GM19452 (cell line): ENCODE results near the gene WDR7.
A peak's percentile ranks its signal among the peaks of the same experiment; 100 is the strongest.

Experiments
- ATAC-seq: cut with Tn5 transposase; IDR thresholded peaks from one replicate; pipeline ENCODE4 v1.9.1; 2021; ENCODE audit not compliant: unreplicated experiment

Gene WDR7

DNA sequence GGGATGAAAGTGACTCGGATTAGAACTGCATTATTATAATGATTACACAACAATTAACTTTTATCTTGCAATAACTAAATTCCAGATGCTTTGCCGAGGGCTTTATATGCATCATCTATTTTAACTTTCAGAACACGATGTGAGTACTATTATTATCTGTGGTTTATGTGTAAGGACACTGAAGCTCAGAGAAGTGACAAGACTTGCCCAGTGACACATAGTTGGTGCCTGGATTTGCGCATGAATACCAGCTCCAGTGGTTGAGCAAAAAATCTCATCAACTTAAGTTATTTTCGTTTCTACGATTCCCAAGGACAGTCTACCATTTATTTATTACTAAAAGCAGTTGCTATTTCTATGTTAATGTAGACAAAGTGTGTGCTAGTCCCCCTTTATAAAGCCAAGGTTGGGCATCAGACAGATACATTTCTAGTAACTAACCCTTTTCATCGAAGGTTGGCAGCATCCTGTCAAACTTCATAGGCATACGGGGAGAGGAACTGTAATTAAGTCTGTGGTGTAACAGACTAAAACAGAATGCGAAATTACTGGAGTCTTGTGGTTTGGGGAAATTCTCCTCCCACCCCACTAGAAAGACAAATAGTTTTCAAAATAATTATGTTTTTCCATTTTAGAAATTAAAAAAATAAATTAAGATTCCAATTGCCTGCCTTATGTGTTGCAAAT is 422.5 kb downstream of the WDR7 start:
- no peak for ATAC-seq

DNA sequence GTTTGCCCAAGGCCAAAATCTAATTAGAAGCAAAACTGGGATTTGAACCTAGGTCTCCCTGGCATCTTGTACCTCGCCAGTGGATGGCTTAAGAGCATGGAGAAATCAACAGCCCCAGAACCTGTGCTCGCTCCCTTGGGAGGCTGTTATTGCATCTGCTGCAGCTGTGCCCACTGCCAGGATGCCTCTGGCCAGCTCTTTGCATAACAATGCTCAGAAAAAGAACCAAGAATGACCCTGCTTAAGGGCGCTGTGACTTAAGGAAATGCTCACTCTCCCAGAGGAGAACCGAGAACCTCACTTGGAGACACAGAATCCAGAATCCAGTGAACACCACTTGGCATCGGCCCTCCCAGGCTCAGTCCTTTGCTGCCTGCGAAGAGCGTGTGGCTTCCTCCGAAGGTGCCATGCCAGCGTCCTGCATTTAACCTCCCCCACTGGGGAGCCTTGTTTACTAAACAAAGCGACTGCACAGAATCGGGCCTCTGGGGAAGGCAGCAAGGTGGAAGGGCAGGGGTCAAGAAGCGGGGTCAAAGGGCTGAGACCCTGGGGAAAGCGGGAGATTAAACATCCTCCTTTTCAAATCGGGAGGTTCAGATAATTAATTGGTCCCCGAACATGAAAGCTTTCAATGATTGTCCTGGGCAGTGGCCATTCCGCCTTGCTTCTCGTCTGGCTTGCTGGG is 424.7 kb downstream of the WDR7 start:
- ATAC-seq, result no peak

DNA sequence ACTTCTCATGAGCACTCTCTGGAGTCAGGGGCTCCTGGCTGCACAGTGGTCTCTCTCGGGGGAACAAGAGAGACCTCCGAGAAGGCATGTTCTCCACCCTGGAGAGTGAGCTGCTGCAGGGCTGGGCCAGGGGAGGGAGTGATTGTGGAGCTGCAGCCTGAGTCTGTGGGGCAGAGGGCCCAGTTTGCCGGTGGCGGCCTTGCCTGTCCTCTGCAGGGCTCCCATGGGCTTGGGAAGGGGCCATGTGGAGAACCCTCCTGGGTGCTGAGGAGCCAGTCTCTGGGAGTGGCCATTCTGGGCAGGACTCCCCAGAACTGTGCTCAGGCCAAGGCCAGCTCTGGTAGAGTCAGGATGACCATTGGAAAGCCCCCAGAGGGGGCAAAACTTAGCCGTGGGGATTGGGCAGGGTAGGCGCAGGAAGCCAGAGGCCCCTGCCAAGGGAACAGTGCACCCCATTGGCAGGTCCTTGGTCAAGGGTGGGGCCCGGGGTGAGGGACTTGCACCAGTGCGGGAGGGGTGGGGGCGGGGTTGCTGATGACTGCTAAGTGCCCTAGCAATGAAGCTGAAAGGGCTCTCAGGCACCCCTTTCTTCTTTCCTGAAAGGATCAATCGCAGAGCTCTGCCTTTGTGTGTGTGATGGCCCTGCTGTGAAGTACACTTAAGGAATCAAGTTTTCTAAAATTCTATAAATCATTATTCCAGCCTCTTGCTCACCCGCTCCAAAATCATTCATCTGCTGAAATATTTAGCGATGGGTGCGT is 426.0 kb downstream of the WDR7 start:
- no peak for ATAC-seq

DNA sequence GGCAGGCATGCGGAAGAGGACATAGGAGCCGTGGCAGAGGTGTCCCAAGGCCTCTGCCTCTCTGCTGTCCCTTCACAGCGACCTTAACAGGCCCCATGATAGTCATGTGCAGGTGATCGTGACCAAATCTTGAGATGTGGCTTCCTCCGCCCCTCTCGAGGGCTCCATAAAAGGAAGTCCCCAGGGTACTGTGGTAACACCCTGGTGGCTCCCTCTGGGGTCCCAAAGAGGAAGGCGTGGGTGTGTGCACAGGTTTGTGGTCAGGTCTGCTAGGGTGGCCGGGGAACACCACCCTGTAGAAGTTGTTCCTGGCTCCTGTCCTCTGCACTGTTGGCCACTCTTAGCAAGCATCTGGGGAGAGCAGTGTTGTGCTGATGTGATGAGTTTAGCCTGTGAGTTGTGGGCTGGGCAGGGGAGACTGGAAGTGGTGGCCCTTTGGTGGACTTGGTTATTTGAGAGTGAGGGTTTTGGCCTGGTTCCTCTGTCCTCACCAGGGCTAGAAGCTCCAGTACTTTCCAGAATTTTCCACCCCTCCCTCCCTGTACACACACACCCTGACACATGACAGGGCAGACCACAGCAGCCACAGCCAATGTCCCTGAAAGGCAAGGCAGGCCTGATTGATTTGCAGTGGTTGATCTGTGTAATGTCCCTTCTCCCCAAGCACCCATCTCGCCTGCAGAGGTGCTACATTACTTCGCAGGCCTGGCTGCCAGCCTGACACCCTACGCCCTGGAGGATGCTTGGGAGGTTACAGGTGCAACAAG is 426.8 kb downstream of the WDR7 start:
- ATAC-seq, result peak; percentile 94

DNA sequence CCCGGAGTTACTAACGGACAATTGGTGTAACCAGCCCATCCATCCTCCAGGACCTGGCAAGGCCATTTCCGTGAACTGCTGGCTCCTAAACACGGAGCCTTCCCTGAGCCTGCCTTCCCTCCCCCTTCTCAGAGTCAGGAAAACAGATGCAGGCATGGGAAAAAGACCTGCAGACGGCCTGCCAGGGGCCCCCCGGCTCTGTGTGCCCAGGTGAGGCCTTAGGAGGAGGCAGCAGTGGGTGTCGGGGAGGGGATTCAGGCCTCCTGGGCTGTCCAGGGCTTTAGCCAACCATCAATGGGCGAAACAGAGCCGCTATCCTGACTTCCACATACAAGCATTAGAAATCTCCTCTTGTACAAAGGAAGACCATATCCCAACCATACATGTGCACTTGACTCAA is 427.5 kb downstream of the WDR7 start:
- ATAC-seq, result no peak

DNA sequence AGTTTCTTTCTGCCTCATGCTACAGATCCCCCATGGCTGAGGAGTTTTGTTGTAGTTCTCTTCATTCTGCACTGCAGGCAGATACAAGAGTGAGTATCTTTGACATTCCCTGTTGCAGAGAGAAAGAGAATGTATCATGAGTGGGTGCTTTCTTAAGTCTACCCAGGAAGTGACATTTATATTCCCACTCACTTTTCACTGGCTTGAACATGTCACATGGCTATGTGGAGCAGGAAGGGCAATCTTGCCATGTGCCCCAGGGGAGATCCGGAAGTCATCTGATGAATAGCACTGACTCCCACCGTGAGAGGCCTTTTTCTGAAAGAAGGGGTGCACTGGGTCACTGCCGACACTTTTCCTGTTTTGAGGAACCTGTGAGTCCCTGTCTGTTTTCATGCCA is 429.3 kb downstream of the WDR7 start:
- no peak for ATAC-seq

DNA sequence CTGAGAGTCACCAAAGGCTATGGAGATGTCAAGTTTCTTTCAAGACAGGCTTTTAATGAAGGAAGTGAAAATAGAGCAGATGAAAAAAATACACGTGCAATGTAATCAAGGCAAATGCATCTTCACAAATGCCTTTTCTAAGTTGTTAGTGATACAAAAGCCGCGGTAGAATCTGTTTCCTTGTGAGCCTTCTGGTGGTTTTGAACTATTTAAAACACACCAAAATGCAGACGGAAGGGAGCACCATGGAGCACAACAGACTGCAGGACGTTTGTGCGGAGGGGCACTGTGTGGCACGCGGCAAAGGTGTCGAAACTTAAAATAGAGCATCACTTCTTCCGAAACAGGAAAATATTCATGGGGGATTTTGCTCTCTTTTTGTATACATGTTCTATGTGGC is 430.7 kb downstream of the WDR7 start:
- no peak for ATAC-seq

DNA sequence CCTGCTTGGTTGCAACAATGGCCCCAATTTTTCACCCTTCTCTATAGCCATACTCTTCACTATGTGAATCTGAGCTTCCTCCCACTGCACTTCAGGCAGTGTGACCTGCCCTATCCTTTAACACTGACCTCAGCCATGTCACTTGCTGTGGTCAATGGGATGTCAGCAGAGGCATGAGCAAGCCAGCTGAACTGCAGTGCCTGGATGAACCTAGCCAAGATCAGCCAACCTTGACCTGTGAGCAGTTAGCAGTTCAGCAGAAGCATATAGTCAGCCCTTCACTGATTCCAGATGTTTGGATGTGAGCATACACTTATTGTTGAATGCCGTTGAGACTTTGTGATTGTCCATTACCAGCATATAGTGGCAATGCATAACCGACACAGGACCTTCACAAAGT is 432.3 kb downstream of the WDR7 start:
- ATAC-seq, result no peak

DNA sequence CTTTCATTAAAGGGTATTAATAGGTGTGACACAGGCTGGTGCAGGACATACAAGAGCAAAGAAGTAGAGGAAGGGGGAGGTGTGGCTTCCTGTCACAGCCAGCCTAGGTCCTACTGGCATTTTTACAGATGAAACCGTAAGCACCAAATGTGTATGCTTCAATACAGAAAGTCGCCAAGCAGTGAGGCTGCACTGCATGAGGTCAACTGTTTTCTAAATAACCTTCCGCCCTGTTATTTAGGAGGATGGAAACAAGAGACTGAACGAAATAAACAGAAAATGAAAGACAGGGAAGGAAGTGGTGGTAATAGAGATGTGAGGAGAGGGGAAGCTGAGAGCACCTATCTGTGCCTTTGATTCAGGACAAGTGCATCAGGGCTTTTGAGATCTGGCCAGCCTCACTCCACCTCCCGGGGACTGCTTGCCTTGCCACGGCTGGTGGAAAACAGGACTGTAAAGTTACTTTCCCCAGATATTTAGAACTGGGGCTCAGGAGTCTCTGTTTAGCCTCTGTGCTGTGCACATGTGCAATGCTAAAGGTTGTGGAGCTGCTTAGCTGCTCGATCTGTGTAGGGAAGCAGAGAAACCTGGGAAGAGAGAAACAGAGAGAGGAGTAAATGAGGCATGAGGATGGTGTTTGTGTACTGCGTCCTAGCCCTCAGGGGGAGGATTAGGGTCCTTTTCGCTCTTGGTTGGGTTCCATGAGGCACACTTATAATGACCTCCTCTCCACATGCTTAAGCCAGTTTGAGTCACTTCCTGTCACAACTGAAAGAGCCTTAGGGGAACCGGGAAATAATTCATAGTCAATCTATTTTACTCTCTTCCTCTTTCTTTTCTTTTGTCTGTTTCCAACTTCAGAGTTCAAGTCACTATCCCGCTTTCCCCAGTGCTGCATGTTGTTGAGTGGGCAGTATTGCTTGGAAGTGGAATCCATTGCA is 433.4 kb downstream of the WDR7 start:
- peak; percentile 66 for ATAC-seq

DNA sequence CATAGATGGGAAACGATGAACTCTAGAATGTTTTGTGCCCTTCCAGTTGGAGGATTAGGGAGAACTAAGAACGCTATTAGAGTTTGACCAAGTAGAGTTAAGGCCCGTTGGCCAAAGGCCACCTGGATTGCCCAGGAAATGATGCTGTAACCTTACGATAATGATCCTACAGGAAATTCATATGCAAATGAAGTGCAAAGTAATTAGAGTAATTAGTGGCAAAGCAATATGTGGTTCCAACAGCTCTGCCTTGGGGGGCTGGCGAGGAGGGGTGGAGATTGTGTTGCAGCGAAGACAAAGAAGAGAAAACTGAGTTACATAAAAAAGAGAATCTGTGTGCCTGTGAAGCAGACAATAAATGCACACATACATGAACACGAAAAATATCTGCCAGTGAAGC is 434.2 kb downstream of the WDR7 start:
- ATAC-seq, result no peak

DNA sequence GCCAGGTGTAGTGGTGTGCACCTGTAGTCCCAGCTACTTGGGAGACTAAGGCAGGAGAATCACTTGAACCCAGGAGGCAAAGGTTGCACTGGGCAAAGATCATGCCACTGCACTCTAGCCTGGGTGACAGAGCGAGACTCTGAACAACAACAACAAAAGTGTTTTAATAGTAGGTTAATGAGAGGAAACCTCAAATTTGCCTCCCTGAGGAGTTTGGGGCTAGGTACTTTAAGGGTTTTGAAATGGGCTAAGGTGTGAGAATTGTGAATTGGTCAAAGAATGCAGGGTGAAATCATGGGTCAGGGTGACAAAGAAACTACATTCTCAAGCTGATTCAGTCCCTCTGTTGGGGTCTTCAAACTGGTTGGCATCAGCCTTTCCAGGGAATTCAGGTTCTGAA is 435.0 kb downstream of the WDR7 start:
- ATAC-seq, result no peak
